ENCODE data around the gene DAZAP2. TPM values are rescaled to one million over a fixed set of nuclear protein-coding genes. Genes with fewer than 3 reads are reported as not detected.

The DAZAP2 gene
- total and polyA plus RNA-seq, 9 of the 15 experiments (the other 6 are each of a cell fraction or from before 2014, with no cell fraction given), result 116 to 668 (median 227) TPM

GRCh38 chr12:51197736-51198567 is 40.7 kb upstream of the DAZAP2 start (continued):
- TF ChIP-seq ETS1 (conservative IDR thresholded peaks at IDR 0.05; ENCODE audit: control insufficient read depth, low read depth, low read length) (no peak), EP300 (IDR thresholded peaks at IDR 0.05; ENCODE audit: low read length) (no peak), RBM34 (IDR thresholded peaks at IDR 0.05; ENCODE audit: borderline replicate concordance, insufficient read depth, low read length) (no peak), LCOR (CRISPR knock-in tag; IDR thresholded peaks at IDR 0.05) (no peak), ZNF449 (CRISPR knock-in tag; IDR thresholded peaks at IDR 0.05) (no peak), PHF21A (IDR thresholded peaks at IDR 0.05; ENCODE audit: borderline replicate concordance, low read depth) (no peak)

All from K562 (cell line).